ENCODE results near the gene UBR2. TPM values are rescaled to one million over a fixed set of nuclear protein-coding genes. Genes with fewer than 3 reads are reported as not detected.
"Not testable (repeated sequence)": the region's sequence is repeated elsewhere in the genome, so short reads cannot be mapped to it uniquely, and the experiment has no call there.

UBR2 gene
- total RNA-seq, 1 donor from 2014 or later = 33.9 TPM

- intact Hi-C loops (cut with micrococcal nuclease) = loop anchor here (5.0 kb wide), 1 partner anchor 163 kb away; the partner anchor contains the start of gene UBR2
Observed at GRCh38 chr6:42724825-42725224, 161.0 kb downstream of the UBR2 start.

DNA sequence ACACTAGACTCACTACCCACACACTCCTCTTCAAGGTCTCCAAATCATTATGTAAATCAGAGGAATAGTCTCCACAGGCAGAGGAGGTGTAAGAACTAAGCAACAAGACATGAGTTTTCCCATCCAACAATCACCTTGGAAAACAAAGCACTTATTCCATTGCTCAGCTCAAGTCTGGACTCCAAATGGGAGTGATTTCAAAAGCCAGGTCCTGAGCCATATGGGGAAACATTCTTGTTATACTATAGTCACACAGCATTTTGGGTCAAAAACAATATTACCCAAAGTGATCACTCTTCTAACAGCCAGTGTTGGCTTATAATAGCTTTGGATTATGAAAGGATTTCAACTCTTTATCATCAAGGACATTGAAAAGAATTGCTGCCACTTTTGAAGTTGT lies 162.2 kb downstream of the UBR2 start:
- intact Hi-C loops (cut with micrococcal nuclease) = loop anchor here (1.0 to 5.0 kb wide), 8 partner anchors 20 to 173 kb away; partner anchors contain the start of genes BICRAL, RPL7L1, TBCC and UBR2

DNA sequence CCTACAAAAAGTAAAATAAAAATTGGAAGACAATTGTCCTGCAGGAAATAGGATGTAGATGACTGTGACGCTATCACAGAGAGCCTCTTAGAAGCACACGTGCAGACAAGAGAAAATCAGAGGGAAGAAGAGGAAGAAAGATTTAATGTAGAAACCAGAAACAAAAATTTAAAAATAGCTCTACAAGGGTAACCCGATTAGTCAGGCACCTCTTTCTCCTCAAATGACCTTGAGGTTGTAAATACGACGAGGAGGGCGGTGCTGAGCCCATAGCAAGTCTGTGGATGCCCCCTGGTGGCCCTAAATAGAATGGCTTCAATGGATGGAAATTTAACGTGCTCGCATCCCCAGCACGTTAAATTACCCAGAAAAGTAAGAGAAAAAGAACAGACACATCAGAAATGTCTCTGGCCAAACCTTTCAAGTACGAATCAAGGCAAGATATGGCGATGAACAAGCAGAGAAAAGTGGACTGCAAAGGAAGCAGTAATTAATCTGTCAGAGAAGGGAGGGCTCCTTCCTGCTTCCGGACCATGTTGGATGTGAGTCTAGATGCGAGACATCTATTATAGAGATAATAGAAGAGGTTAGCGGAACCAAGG lies 162.8 kb downstream of the UBR2 start:
- intact Hi-C loops (cut with micrococcal nuclease) = loop anchor here (1.0 to 5.0 kb wide), 8 partner anchors 20 to 173 kb away; partner anchors contain the start of genes BICRAL, RPL7L1, TBCC and UBR2

DNA sequence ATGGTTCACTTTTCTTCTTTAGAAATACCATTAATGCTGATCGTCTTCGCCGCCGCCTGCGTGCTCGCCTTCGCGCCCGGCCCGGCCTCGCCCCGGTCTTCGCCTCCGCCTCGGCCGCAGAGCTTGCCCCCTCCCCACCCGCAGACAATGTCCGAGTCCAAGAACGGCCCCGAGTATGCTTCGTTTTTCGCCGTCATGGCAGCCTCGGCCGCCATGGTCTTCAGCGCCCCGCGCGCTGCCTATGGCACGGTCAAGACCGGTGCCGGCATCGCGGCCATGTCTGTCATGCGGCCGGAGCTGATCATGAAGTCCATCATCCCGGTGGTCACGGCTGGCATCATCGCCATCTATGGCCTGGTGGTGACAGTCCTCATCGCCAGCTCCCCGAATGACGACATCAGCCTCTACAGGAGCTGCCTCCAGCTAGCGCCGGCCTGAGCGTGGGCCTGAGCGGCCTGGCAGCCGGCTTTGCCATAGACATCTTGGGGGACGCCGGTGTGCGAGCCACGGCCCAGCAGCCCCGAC lies 163.3 kb downstream of the UBR2 start:
- intact Hi-C loops (cut with micrococcal nuclease) = loop anchor here (2.0 to 5.0 kb wide), 2 partner anchors 44 to 165 kb away; partner anchors contain the start of gene UBR2

- intact Hi-C loops (cut with micrococcal nuclease) = loop anchor here (2.0 to 5.0 kb wide), 2 partner anchors 43 to 165 kb away; partner anchors contain the start of gene UBR2
Observed at GRCh38 chr6:42727627-42728026, 163.8 kb downstream of the UBR2 start.

DNA sequence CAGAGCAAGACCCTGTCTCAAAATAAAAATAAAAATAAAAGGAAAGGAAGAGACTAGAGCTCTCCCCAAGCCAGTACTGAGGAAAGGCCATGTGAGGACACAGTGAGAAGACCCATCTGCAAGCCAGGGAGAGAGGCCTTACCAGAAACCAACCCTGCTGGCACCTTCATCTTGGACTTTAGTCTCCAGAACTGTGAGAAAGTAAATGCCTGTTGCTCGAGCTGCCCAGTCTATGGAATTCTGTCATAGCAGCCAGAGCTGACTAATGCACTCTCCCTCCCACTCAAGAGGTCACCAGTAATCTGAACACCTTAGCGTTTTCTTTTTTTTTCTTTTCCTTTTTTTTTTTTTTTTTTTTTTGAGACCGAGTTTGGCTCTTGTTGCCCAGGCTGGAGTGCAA lies 165.9 kb downstream of the UBR2 start:
- intact Hi-C loops (cut with micrococcal nuclease) = loop anchor here (5.0 kb wide), 1 partner anchor 167 kb away; the partner anchor contains the start of gene UBR2

DNA sequence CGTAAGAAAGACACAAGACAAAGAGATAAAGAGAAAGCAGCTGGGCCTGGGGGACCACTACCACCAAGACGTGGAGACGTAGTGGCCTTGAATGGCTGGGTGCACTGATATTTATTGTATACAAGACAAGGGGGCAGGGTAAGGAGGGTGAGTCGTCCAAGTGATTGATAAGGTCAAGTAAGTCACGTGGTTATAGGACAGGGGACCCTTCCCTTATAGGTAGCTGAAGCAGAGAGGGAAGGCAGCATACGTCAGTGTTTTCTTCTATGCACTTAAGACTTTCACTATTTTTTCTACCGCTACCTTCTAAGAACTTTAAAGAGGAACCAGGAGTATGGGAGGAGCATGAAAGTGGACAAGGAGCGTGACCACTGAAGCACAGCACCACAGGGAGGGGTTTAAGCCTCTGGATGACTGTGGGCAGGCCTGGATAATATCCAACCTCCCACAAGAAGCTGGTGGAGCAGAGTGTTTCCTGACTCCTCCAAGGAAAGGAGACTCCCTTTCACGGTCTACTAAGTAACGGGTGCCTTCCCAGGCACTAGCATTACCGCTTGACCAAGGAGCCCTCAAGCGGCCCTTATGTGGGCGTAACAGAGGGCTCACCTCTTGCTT lies 170.1 kb downstream of the UBR2 start:
- intact Hi-C loops (cut with micrococcal nuclease) = not testable (repeated sequence)

- intact Hi-C loops (cut with micrococcal nuclease) = no loop called here
Observed at GRCh38 chr6:42735976-42736375, 172.1 kb downstream of the UBR2 start.

DNA sequence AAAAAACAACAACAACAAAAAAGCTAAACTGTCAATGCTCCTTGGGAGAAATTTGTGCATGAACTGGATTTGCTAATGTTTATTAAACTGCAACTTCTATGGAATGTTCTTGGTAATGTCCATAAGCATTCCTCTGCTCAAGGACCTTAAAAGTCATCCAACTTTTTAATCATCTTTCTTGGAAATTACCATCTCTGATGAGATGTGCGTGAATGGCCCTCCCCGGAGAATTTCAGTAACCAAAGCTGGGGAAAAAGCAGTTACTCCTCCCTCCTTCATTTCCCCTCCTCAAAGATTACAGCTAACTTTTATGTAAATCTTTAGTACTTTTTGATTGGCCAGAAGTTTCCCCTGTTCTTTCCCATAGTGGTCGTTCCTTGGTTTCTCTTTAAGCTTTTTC lies 176.9 kb downstream of the UBR2 start:
- intact Hi-C loops (cut with micrococcal nuclease) = loop anchor here (10.0 kb wide), 1 partner anchor 526 kb away; the partner anchor contains the start of gene MRPS10

DNA sequence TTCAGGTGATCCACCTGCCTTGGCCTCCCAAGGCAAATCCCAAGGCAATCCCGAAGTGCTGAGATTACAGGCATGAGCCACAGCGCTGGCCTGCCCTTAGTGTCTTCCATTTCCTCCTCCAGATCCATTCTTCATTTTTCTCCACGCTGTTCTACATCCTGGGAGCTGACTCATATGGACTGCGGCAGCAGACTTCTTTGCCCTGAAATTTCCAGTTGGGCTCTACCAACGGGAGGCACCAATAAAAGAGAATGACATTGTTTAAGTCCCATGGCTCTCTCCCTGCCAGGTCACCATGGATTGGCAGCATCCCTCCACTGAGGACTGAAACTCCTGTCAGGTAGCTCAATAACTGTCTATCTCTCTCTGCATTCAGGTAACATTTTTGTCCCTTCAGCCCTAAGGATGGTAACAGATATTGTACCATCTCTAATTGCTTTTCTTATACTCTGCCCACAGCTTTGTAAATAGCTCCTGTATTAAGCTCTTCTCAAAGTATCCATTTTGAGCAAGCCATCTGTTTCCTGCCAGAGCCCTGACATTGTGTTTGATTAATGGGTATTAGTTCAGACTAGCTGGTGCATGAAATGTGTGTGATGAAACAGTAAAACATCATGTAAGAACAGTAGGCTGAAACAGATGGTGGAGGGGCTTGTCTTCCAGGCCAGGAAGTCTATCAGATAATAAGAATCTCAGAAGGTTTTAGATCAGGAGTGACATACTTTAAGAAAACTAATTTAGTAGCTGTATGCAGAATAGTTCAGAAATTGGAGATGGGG lies 178.5 kb downstream of the UBR2 start:
- intact Hi-C loops (cut with micrococcal nuclease) = loop anchor here (10.0 kb wide), 1 partner anchor 528 kb away; the partner anchor contains the start of gene MRPS10

Other genes with a start within 250 kb of the UBR2 start
- gene TRERF1, start 112.1 kb upstream of the UBR2 start, total RNA-seq = 48.9 and 49.1 TPM in 2 replicates
- not detected in 2 replicates for gene PRPH2, start 158.6 kb downstream of the UBR2 start, total RNA-seq
- gene TBCC, start 182.1 kb downstream of the UBR2 start, total RNA-seq = 35.0 TPM in 2 replicates
- gene BICRAL, start 218.0 kb downstream of the UBR2 start, total RNA-seq = 25.9 and 26.1 TPM in 2 replicates

Data from T-helper 1 cell treated with Interleukin-12 subunit alpha and Interleukin-12 subunit beta and Interleukin-4 antibody, amounts not matched to agents 30 ng/mL and 1 ng/mL, for 36 hours (primary cell).